Large intestine (tissue), 12 donors: ENCODE results near the gene ASAH2. TPM values are rescaled to one million over a fixed set of nuclear protein-coding genes. Genes with fewer than 3 reads are reported as not detected.

Source experiments
- DNase-seq, 2 donors: peaks; one replicate each; pipeline versions ENCODE4 v3.0.0 to v3.0.0-alpha.2; 2013
- H3K27ac ChIP-seq: one replicate; pipeline ENCODE4 v1.5.1; 2013; ENCODE audit warnings: low read length
- H3K27me3 ChIP-seq: 2 replicates; pipeline ENCODE4 v1.6.1; 2013; ENCODE audit warnings: low read length; ENCODE audit not compliant: control insufficient read depth, insufficient read depth
- H3K36me3 ChIP-seq: 2 replicates; pipeline ENCODE4 v1.6.1; 2013; ENCODE audit warnings: low read length; ENCODE audit not compliant: control insufficient read depth, insufficient read depth
- H3K4me1 ChIP-seq: one replicate; pipeline ENCODE4 v1.6.1; 2013; ENCODE audit warnings: low read length; ENCODE audit not compliant: control insufficient read depth, insufficient read depth
- H3K4me3 ChIP-seq: one replicate; pipeline ENCODE4 v1.5.1; 2013; ENCODE audit warnings: low read length
- H3K9me3 ChIP-seq: one replicate; pipeline ENCODE4 v1.6.1; 2013; ENCODE audit warnings: mild to moderate bottlenecking, low read depth, low read length, moderate library complexity; ENCODE audit not compliant: control insufficient read depth
- WGBS: methylation state at CpG from one replicate; pipeline ENCODE4 v1.1.5; 2013; ENCODE audit warnings: low lambda C conversion rate; ENCODE audit not compliant: insufficient coverage; 5-methylcytosine and 5-hydroxymethylcytosine counted together
- long read RNA-seq, 11 donors: transcript quantifications; one replicate each; lab custom pipeline, GENCODE V29; 2026
- polyA plus RNA-seq: library from polyadenylated mRNA; unstranded; fragments of 120-200 nt; gene quantifications from one replicate; pipeline ENCODE4 v1.2.1, GENCODE V29; 2013

The ASAH2 gene
- 64.5 TPM for polyA plus RNA-seq
- long read RNA-seq, donor 1, partial matches to known transcripts, result 0 of 5 reads
- long read RNA-seq, donor 1, other reads (novel, unspliced or antisense), result 5 of 5 reads
- long read RNA-seq, donor 2, partial matches to known transcripts, result 20 of 20 reads
- long read RNA-seq, donor 2, other reads (novel, unspliced or antisense), result 0 of 20 reads
- long read RNA-seq, donor 3, result 0 reads
- long read RNA-seq, donor 4, result 0 reads
- long read RNA-seq, donor 5, result 0 reads
- long read RNA-seq, donor 6, full-length matches to known transcripts, result 1 of 25 reads
- long read RNA-seq, donor 6, partial matches to known transcripts, result 24 of 25 reads
- long read RNA-seq, donor 6, other reads (novel, unspliced or antisense), result 0 of 25 reads
- long read RNA-seq, donor 7, result 0 reads
- long read RNA-seq, donor 8, partial matches to known transcripts, result 21 of 21 reads
- long read RNA-seq, donor 8, other reads (novel, unspliced or antisense), result 0 of 21 reads
- long read RNA-seq, donor 9, partial matches to known transcripts, result 8 of 9 reads
- long read RNA-seq, donor 9, other reads (novel, unspliced or antisense), result 0 of 9 reads
- long read RNA-seq, donor 10, partial matches to known transcripts, result 10 of 17 reads
- long read RNA-seq, donor 10, other reads (novel, unspliced or antisense), result 7 of 17 reads
- long read RNA-seq, donor 11, partial matches to known transcripts, result 16 of 16 reads
- long read RNA-seq, donor 11, other reads (novel, unspliced or antisense), result 0 of 16 reads

DNA sequence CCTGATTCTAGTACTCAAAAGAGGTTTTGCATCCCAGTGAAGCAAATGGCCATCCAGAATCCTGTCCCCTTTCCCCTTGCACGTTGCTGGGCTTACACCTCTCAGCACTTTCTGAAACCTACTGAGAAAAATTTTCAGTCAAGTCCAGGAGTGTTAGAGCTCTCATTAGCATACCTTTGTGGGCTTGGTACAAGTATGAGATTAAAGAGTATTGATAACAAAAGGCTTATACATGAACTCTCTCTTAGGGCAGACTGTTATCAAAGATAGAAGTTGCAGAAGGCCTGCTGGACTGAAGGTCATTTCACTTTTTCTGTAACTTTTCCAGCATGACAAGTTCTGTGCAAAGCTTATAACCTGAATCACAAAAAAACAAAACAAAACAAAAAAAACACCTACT, at the start of gene ASAH2:
ASAH2 (minus strand) TSS at position 123 of the 400 bp plus-strand sequence. CDS start 2,906 bp downstream, outside the sequence.
- H3K36me3 ChIP-seq, result no peaks in the 10 kb centered on the region
- no CpG with 5 or more reads among the region's 1 CpG for WGBS
- DNase-seq, result peak; percentile 24 to 51
- H3K27me3 ChIP-seq, result no peaks in the 10 kb centered on the region
- H3K4me3 ChIP-seq, result peak within 1 kb of the TSS; percentile 5
- peak within 1 kb of the TSS; percentile 83 for H3K27ac ChIP-seq
- no peaks in the 10 kb centered on the region for H3K9me3 ChIP-seq
- H3K4me1 ChIP-seq, result peaks cover 35% of the 10 kb centered on the region

GRCh38 chr10:50299948-50300669, 48.8 kb upstream of the ASAH2 start:
- Histone ChIP-seq H3K27ac (no peak overlapping the region), H3K27me3 (no peaks in the 10 kb centered on the region), H3K4me1 (no peaks in the 10 kb centered on the region), H3K36me3 (no peaks in the 10 kb centered on the region), H3K9me3 (no peaks in the 10 kb centered on the region), H3K4me3 (no peak overlapping the region)
- no peak for DNase-seq
- WGBS, result 100% methylated on average over 1 of the region's 1 CpG

- Histone ChIP-seq H3K27ac (no peak overlapping the region), H3K9me3 (no peaks in the 10 kb centered on the region), H3K36me3 (no peaks in the 10 kb centered on the region), H3K27me3 (no peaks in the 10 kb centered on the region), H3K4me1 (peaks cover 20% of the 10 kb centered on the region), H3K4me3 (no peak overlapping the region)
- WGBS, result 100% methylated on average over 1 of the region's 1 CpG
- no peak for DNase-seq
These were observed 44.1 kb upstream of the ASAH2 start for GRCh38 chr10:50295367-50295766.

- no peak overlapping the region for H3K4me3 ChIP-seq
- no peaks in the 10 kb centered on the region for H3K9me3 ChIP-seq
- peaks cover 20% of the 10 kb centered on the region for H3K4me1 ChIP-seq
- H3K36me3 ChIP-seq, result no peaks in the 10 kb centered on the region
- no CpG with 5 or more reads among the region's 1 CpG for whole genome bisulfite sequencing
- DNase-seq, result no peak
- peak overlapping the region; percentile 82 for H3K27ac ChIP-seq
- H3K27me3 ChIP-seq, result no peaks in the 10 kb centered on the region
These were observed 43.3 kb upstream of the ASAH2 start for GRCh38 chr10:50294582-50294981.

DNA sequence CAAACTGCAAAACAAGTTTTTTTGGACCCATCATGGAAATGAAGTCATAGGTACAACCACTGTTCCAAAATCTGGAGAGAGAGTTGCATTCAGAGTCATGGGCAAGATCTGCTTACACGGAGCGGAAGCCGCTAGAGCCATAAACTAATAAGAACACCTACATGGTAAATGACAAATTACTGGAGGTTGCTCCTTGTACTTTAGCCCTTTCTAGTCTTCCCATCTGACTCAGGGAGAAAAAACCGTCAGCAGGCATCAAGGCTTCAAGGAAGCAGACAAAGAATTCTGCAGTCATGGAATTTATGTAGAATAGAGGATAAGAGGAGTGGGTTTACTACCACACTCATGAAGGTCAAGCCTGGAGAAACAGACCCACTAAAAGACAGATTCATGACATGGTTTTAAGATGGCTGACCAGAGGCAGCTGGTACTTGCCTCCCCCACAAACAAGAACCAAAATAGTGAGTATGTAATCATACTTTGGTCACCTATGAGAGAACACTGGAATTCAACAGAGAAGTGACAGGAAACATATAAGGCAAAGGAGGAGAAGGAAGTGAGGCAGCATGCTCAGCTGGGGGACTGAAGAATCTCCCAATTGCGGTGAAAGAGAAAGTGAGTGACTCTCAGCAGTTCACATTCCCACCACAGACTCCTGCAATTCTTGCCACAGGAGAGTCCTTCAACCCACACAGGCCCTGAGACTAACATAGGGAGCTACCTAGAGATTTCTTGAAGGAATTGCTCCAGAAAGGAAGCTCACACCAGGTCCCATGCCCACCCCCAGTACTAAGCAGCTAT, 42.4 kb upstream of the ASAH2 start:
- Histone ChIP-seq H3K27me3 (no peaks in the 10 kb centered on the region), H3K4me3 (no peak overlapping the region), H3K9me3 (no peaks in the 10 kb centered on the region), H3K4me1 (peaks cover 20% of the 10 kb centered on the region), H3K36me3 (no peaks in the 10 kb centered on the region), H3K27ac (peak overlapping the region; percentile 82)
- peak; percentile 78 to 91 for DNase-seq
- WGBS, result 0% methylated on average over 1 of the region's 5 CpGs

DNA sequence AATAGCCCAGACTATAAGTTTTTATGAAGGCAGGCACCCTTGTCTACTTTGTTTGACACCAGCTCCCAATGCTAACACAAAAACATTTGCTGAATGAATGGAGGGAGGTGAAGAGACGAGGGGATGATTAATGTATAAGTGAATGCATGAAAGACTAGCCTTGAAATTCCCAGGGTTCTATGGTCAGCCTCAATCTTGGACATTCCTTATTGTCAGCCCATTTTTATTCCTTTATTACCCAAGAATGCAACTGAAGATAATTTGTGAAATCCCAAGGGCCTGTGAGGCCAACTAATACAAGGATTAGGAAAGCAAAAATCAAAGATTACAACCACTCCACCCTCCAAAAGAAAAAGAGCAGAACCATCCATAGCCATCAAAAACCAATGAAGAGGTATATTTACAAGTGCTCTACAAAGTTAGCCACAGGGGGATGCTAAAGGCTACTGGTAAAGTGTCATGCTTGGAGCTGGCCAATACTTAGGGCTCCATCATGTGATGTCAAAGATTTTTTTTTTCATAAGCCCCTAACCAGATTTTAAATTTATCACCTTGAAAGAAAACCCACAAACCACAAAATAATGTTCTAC, 40.0 kb upstream of the ASAH2 start:
- DNase-seq, result no peak

GRCh38 chr10:50289196-50289595, 37.9 kb upstream of the ASAH2 start:
- WGBS, result 82% methylated on average over 2 of the region's 6 CpGs
- H3K4me3 ChIP-seq, result no peak overlapping the region
- H3K27ac ChIP-seq, result no peak overlapping the region
- H3K9me3 ChIP-seq, result no peaks in the 10 kb centered on the region
- H3K27me3 ChIP-seq, result no peaks in the 10 kb centered on the region
- H3K36me3 ChIP-seq, result no peaks in the 10 kb centered on the region
- H3K4me1 ChIP-seq, result peaks cover 12% of the 10 kb centered on the region
- DNase-seq, result no peak

More for the DNA sequence above, 40.0 kb upstream of the ASAH2 start:
- no peaks in the 10 kb centered on the region for H3K9me3 ChIP-seq
- no peak overlapping the region for H3K4me3 ChIP-seq
- no peaks in the 10 kb centered on the region for H3K36me3 ChIP-seq
- no peaks in the 10 kb centered on the region for H3K27me3 ChIP-seq
- 83% methylated on average over 1 of the region's 1 CpG for WGBS
- peaks cover 20% of the 10 kb centered on the region for H3K4me1 ChIP-seq
- H3K27ac ChIP-seq, result no peak overlapping the region

DNA sequence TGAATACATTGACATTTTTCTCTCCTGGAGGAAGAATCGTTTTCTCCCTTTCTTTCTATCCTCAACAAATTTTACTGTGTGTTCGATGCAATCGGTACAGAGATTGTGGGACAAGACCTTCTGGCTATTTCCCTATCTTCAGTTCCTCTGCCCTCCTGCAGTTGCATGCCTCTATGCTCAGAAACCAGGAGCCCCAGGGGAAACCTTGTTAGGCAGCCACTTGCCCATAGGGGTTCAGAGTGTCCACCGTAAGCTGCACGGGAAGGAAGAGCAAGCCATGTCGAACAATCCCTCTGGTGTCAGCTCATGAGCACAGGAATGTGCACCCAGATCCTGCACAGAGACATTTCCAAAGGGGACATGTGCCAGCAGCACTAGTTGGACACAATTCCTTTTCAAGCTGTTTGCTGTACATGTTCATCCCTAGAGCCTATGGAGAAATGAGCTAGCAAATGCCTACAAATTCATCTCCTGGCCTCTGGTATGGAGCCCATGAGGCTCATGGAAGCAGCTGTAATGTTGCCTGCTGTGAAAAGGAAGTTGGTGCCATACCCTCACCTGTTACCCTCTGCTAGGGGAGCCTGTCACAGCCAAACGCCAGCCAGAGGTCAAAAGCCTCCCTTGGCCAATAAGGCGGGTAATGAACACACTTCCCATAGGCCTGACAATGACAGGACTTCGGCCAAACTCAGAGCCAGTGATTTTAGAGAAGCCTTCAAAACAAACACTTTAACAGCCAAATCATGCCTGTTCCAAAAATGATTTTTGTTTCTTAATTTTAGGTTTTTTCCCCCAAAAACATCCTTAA, 35.9 kb upstream of the ASAH2 start:
- no peak overlapping the region for H3K27ac ChIP-seq
- H3K36me3 ChIP-seq, result no peaks in the 10 kb centered on the region
- no peaks in the 10 kb centered on the region for H3K4me1 ChIP-seq
- WGBS, result 100% methylated on average over 1 of the region's 9 CpGs
- no peak overlapping the region for H3K4me3 ChIP-seq
- H3K9me3 ChIP-seq, result no peaks in the 10 kb centered on the region
- DNase-seq, result no peak
- H3K27me3 ChIP-seq, result no peaks in the 10 kb centered on the region

DNA sequence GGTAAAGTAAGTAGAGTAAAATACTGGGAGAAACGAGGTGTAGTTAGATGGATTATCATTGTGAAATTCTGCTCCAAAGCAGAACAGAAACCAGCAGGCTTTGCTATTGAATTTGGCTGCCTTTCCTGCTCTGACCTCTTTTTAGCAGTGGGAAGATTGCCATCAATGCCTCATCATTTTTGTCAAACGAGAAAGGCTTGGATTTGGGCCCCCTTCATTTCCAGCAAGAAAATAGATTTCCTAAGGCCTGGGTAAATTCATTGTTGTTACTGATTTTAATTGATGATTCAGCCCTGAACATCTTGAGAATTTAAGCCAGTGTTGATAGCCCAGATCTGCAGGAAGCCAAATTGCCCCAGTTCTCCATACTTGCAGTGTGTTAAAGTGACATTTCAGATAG, 35.2 kb upstream of the ASAH2 start:
- WGBS, result 33% methylated on average over 1 of the region's 2 CpGs
- no peak overlapping the region for H3K4me3 ChIP-seq
- no peaks in the 10 kb centered on the region for H3K36me3 ChIP-seq
- no peak overlapping the region for H3K27ac ChIP-seq
- no peaks in the 10 kb centered on the region for H3K4me1 ChIP-seq
- no peaks in the 10 kb centered on the region for H3K27me3 ChIP-seq
- no peaks in the 10 kb centered on the region for H3K9me3 ChIP-seq
- no peak for DNase-seq
